T-helper 2 cell treated with Interferon-gamma antibody and Interleukin-4, amounts not matched to agents 5 μg/mL and 100 μg/mL, for 36 hours (primary cell): ENCODE results near the gene SMTNL2.
"Not testable (repeated sequence)": the region's sequence is repeated elsewhere in the genome, so short reads cannot be mapped to it uniquely, and the experiment has no call there.

ENCODE experiments used
- DNase-seq: peaks from one replicate; pipeline ENCODE4 v3.0.0; 2021; ENCODE audit warnings: low spot score
- H3K27ac Mint-ChIP-seq: one replicate; pipeline ENCODE4 v1.8.0; 2021; ENCODE audit warnings: mild to moderate bottlenecking, mixed read lengths
- H3K27me3 Mint-ChIP-seq: one replicate; pipeline ENCODE4 v1.8.0; 2021; ENCODE audit warnings: low read depth, mixed read lengths
- H3K36me3 Mint-ChIP-seq: one replicate; pipeline ENCODE4 v1.8.0; 2021; ENCODE audit warnings: low read depth, mixed read lengths
- H3K4me1 Mint-ChIP-seq: one replicate; pipeline ENCODE4 v1.8.0; 2021; ENCODE audit warnings: low read depth, mixed read lengths
- H3K4me3 Mint-ChIP-seq: one replicate; pipeline ENCODE4 v1.8.0; 2022; ENCODE audit warnings: mild to moderate bottlenecking, moderate library complexity, mixed read lengths
- H3K9me3 Mint-ChIP-seq: one replicate; pipeline ENCODE4 v1.8.0; 2021; ENCODE audit warnings: mixed read lengths

Gene SMTNL2

GRCh38 chr17:4590981-4591453 lies 6.7 kb downstream of the SMTNL2 start:
- H3K9me3 Mint-ChIP-seq, result no peaks in the 10 kb centered on the region
- no peak overlapping the region for H3K27ac Mint-ChIP-seq
- H3K4me1 Mint-ChIP-seq, result peaks cover 2% of the 10 kb centered on the region
- H3K36me3 Mint-ChIP-seq, result no peaks in the 10 kb centered on the region
- H3K4me3 Mint-ChIP-seq, result no peak overlapping the region
- H3K27me3 Mint-ChIP-seq, result peaks cover 15% of the 10 kb centered on the region
- no peak for DNase-seq

- no peak overlapping the region for H3K4me3 Mint-ChIP-seq
- no peak for DNase-seq
- H3K4me1 Mint-ChIP-seq, result peaks cover 2% of the 10 kb centered on the region
- H3K36me3 Mint-ChIP-seq, result no peaks in the 10 kb centered on the region
- H3K27me3 Mint-ChIP-seq, result peaks cover 10% of the 10 kb centered on the region
- no peaks in the 10 kb centered on the region for H3K9me3 Mint-ChIP-seq
- no peak overlapping the region for H3K27ac Mint-ChIP-seq
These were observed 7.2 kb downstream of the SMTNL2 start for GRCh38 chr17:4591529-4591928.

- Mint-ChIP-seq H3K36me3 (no peaks in the 10 kb centered on the region), H3K27ac (no peak overlapping the region), H3K9me3 (no peaks in the 10 kb centered on the region), H3K4me3 (no peak overlapping the region), H3K27me3 (peaks cover 6% of the 10 kb centered on the region), H3K4me1 (peaks cover 2% of the 10 kb centered on the region)
- DNase-seq, result no peak
These were observed 8.1 kb downstream of the SMTNL2 start for GRCh38 chr17:4592240-4593005.

- Mint-ChIP-seq H3K4me1 (peaks cover 2% of the 10 kb centered on the region), H3K27me3 (peaks cover 6% of the 10 kb centered on the region), H3K9me3 (no peaks in the 10 kb centered on the region), H3K27ac (no peak overlapping the region), H3K4me3 (no peak overlapping the region), H3K36me3 (no peaks in the 10 kb centered on the region)
- no peak for DNase-seq
These were observed 8.7 kb downstream of the SMTNL2 start for GRCh38 chr17:4593021-4593421.

GRCh38 chr17:4594406-4594805 lies 10.1 kb downstream of the SMTNL2 start:
- no peak for DNase-seq
- no peak overlapping the region for H3K27ac Mint-ChIP-seq
- no peaks in the 10 kb centered on the region for H3K36me3 Mint-ChIP-seq
- no peak overlapping the region for H3K4me3 Mint-ChIP-seq
- peaks cover 2% of the 10 kb centered on the region for H3K4me1 Mint-ChIP-seq
- no peaks in the 10 kb centered on the region for H3K9me3 Mint-ChIP-seq
- peaks cover 6% of the 10 kb centered on the region for H3K27me3 Mint-ChIP-seq

GRCh38 chr17:4594931-4595684 lies 10.8 kb downstream of the SMTNL2 start:
- Mint-ChIP-seq H3K9me3 (no peaks in the 10 kb centered on the region), H3K27ac (no peak overlapping the region), H3K36me3 (no peaks in the 10 kb centered on the region), H3K4me3 (no peak overlapping the region), H3K4me1 (peaks cover 2% of the 10 kb centered on the region), H3K27me3 (peaks cover 6% of the 10 kb centered on the region)
- DNase-seq, result peak; percentile 25

- H3K4me3 Mint-ChIP-seq, H3K27ac Mint-ChIP-seq, H3K4me1 Mint-ChIP-seq, H3K27me3 Mint-ChIP-seq, H3K9me3 Mint-ChIP-seq, DNase-seq, H3K36me3 Mint-ChIP-seq: not testable (repeated sequence)
These were observed 11.5 kb downstream of the SMTNL2 start for GRCh38 chr17:4595685-4596342.

- Mint-ChIP-seq H3K9me3 (no peaks in the 10 kb centered on the region), H3K27ac (no peak overlapping the region), H3K27me3 (no peaks in the 10 kb centered on the region), H3K4me3 (no peak overlapping the region), H3K36me3 (no peaks in the 10 kb centered on the region), H3K4me1 (peaks cover 2% of the 10 kb centered on the region)
- no peak for DNase-seq
These were observed 12.5 kb downstream of the SMTNL2 start for GRCh38 chr17:4596636-4597380.

GRCh38 chr17:4597975-4598374 lies 13.6 kb downstream of the SMTNL2 start:
- Mint-ChIP-seq H3K27me3 (no peaks in the 10 kb centered on the region), H3K4me3 (no peak overlapping the region), H3K4me1 (peaks cover 2% of the 10 kb centered on the region), H3K36me3 (no peaks in the 10 kb centered on the region), H3K9me3 (no peaks in the 10 kb centered on the region), H3K27ac (no peak overlapping the region)
- DNase-seq, result no peak

- H3K27ac Mint-ChIP-seq, result no peak overlapping the region
- DNase-seq, result no peak
- no peaks in the 10 kb centered on the region for H3K36me3 Mint-ChIP-seq
- no peaks in the 10 kb centered on the region for H3K9me3 Mint-ChIP-seq
- no peaks in the 10 kb centered on the region for H3K27me3 Mint-ChIP-seq
- H3K4me3 Mint-ChIP-seq, result no peak overlapping the region
- peaks cover 2% of the 10 kb centered on the region for H3K4me1 Mint-ChIP-seq
These were observed 14.6 kb downstream of the SMTNL2 start for GRCh38 chr17:4598776-4599504.

- Mint-ChIP-seq H3K27ac (no peak overlapping the region), H3K9me3 (no peaks in the 10 kb centered on the region), H3K4me3 (no peak overlapping the region), H3K27me3 (no peaks in the 10 kb centered on the region), H3K36me3 (no peaks in the 10 kb centered on the region), H3K4me1 (peaks cover 2% of the 10 kb centered on the region)
- DNase-seq, result no peak
These were observed 15.4 kb downstream of the SMTNL2 start for GRCh38 chr17:4599505-4600281.

GRCh38 chr17:4600563-4600962 lies 16.2 kb downstream of the SMTNL2 start:
- H3K9me3 Mint-ChIP-seq, result no peaks in the 10 kb centered on the region
- H3K27me3 Mint-ChIP-seq, result no peaks in the 10 kb centered on the region
- no peak for DNase-seq
- H3K27ac Mint-ChIP-seq, result no peak overlapping the region
- H3K4me3 Mint-ChIP-seq, result no peak overlapping the region
- no peaks in the 10 kb centered on the region for H3K36me3 Mint-ChIP-seq
- no peaks in the 10 kb centered on the region for H3K4me1 Mint-ChIP-seq
